Activated CD8-positive, alpha-beta memory T cell treated with anti-CD3 and anti-CD28 coated beads, Interleukin-2, amount 50 U/mL, for 48 hours (primary cell): ENCODE data around the gene CITED1.

Experiments used
- DNase-seq: peaks from one replicate; pipeline ENCODE4 v3.0.0-alpha.2; 2020

CITED1 gene

DNA sequence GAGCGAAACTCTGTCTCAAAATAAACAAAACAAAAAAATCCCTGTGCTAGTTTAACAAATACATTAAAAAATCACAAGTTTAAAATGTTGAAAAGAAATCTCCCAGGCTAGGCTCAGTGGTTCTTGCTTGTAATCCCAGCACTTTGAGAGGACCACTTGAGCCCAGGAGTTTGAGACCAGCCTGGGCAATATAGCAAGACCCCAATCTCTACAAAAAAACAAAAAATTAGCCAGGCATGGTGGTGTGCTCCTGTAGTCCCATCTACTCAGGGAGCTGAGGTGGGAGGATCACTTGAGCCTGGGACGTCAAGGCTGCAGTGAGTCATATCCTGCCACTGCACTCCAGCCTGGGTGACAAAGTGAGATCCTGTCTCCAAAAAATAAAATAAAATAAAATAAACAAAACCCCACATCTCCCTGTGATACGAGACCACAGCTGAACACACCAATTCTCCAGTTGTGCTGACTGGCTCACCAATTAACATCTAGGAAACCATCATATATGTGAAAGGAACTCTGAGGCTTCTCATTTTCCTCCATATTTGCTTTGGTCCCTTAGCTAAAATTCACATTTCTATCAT is 36.0 kb downstream of the CITED1 start:
- no peak for DNase-seq

DNA sequence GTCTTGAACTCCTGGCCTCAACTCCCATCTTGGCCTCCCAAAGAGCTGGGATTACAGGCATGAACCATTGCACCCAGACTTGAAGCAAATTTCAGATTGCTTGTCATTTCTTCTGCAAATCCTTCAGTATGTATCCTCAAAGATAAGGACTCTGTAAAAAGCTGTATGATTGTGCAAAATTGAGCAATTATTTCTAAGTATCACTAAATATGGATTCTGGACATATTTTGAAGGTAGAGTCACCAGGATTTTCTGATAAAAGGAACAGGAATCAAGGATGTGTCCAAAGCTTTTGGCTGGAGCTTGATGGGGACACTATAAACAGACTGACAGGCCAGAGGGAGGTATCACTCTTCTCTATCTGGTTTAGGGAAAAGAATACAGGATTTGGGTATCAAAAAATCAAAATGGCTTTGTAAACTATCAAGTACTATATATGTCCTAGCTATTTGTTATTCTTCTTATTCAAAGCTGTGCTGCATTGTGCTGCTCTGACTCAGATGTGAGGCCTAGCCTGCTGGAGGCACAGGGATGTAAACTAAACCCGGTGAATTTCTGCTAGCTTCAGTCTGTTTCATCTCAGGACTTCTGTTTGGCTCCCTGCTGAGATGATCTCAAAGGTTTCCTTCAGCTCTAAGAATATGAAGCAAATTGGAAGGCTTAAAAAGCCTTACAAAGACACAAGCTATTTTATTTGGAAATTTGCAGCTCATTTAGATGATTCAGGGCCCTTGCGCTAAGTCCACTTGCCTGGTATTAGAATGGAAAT is 36.9 kb downstream of the CITED1 start:
- DNase-seq, result no peak

DNA sequence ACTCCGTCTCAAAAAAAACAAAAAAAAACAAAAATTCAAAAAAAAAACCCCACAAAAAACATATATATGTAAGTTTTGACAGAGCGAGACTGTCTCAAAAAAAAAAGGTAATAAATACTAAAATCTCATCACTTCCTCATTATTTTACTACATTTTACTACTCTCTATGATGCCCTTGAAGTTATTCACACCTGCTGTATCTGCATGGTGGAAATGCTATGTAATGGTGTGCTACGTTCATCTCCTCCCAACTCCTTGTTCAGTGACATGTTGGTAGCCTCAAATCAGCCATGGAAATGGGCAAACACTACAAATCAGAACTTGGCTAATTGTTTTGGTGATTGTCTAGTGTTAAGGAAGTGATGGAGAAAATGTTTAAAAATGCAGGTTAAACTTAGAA is 40.5 kb downstream of the CITED1 start:
- DNase-seq, result no peak

DNA sequence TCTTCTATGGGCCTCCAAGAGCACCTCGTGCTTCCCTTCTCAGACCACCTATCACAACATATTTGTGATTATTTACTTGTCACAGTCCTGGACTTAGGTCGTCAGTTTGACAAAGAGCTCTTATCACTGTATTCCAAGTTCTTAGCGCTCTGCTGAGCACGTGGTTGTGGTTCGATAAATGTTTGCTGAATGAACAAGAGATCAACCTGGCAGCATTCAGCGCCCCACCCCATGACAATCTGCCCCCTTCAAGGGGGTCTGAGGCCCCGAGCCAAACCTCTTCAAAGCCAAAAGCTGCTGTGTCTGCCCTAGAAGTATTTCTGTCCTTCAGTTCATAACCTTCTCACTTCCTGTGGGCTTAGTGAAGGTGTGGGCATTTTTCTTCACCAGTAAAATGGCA is 43.6 kb downstream of the CITED1 start:
- DNase-seq, result no peak

DNA sequence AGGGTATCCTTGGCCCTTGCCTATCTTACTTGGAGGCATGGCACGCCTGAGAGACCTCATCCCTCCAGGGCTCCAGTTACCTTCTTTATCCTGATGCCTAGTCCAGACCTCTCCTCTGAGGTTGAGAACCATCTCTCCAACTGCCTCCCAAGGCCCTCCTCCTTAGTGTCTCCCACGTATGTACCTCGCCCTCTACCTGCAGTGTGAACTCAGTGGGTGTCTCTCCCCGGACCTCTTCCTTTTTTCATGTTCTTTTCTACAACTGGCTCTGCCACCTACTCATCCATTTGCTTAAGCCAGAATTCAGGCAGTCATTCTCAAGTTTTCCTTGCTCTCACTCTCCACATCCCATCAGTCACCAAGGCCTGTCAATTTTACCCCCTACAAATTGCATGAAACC is 45.3 kb downstream of the CITED1 start:
- no peak for DNase-seq

DNA sequence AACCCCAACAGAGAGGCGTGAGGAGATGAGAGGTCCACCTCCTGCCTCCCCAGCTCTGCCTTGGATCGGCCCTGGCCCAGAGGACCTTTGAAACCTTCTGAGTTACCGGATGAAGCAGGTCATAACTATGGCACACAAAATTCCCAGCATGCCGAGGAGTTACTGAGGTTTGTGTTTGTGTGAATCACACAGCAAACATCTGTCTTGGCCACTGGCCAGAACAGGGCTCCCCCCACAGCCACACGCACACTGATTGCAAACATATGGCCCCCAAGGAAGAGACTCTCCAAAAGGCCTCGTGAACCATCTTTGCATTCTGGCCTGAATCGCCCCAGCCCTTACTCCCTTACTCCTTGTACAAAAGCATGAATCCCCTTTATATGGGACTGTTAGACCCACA is 47.5 kb downstream of the CITED1 start:
- no peak for DNase-seq

DNA sequence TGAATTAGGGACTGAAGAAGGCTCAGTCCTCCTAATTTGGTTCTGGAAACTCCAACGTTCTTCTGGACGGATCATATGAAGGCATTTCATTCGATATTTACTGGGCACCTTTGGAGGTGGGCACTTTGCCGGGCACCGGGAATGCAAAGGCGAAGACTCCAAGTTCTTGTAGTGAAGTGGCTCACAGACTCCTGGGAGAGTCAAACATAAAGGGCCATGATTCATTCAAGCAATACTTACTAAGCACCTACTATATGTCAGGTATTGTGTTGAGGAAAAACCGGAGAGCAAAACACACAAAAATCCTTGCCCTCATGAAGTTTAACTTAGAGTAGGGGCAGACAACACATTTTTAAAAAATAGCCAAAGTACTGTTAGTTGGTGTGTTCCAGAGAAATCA is 49.9 kb downstream of the CITED1 start:
- DNase-seq, result no peak

DNA sequence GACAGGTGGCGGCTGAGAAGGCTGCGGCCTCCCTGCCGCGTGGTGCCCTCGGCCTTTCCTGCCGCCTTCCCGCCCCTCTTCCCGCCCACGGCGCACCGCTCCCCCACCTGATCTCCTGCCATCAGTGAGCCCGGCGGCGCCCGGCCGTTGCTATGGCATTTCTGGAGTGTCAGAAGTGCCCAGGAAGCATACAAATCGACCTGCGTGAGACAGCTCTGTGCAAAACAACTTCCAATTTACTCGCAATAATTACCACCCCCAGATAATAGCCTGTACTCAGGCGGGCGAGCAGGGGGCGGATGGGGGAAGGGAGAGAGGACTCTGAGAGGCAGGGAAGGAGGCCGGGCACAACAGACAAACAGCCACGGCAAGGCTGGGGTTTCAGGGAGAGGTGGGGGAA is 50.3 kb downstream of the CITED1 start:
- no peak for DNase-seq

DNA sequence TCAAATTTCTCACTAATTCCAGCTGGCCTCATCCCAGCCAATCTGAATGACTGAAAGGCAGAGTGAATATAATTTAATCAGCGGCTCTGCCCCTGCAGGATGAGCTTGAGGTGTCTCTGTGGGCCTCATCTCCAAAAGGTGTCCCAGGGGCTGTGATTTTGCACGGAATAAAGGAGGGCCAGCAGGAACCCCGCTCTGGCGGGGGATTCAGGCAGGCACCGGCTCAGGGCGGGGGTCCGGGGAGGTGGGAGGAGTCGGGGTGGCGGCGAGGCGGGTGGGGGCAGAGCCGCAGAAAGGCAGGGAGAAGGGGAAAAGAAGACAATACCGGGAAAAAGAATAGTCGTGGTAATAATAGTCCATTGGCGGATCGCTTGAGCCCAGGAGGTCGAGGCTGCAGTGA is 50.9 kb downstream of the CITED1 start:
- no peak for DNase-seq

DNA sequence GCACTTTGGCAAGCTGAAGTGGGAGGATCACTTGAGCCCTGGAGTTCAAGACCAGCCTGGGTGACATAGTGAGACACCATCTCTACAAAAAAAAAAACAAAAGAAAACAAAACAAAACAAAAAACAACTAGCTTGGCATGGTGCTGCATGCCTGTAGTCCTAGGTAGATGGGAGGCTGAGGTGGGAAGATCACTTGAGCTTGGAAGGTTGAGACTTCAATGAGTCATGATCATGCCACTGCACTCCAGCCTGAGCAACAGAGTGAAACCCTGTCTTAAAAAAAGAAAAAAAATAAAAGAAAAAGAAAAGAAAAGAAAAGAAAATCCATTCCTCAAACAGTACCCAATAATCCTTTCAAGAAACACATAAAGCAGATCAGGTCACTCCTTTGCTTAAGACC is 52.0 kb downstream of the CITED1 start:
- DNase-seq, result no peak
